Stimulated activated CD4-positive, alpha-beta T cell treated with anti-CD3 and anti-CD28 coated beads, Interleukin-12 subunit alpha, Interleukin-12 subunit beta, amount 100 ng/mL, for 24 hours (primary cell): ENCODE data around the gene HSPA1L.
"Not testable (repeated sequence)": the region's sequence is repeated elsewhere in the genome, so short reads cannot be mapped to it uniquely, and the experiment has no call there.

Source experiments
- DNase-seq, 2 experiments: peaks; one replicate each; pipeline ENCODE4 v3.0.0-alpha.2; 2020; ENCODE audit warnings: low read depth in 2 of 2

HSPA1L gene

GRCh38 chr6:31836474-31837368 is 21.6 kb upstream of the HSPA1L start:
- no peak for DNase-seq

GRCh38 chr6:31836047-31836473 is 21.0 kb upstream of the HSPA1L start:
- no peak for DNase-seq

- DNase-seq = peak; percentile 70 to 73
These were observed 19.5 kb upstream of the HSPA1L start for GRCh38 chr6:31834367-31835250.

GRCh38 chr6:31831350-31832215 is 16.5 kb upstream of the HSPA1L start:
- no peak for DNase-seq

GRCh38 chr6:31830886-31831335 is 15.8 kb upstream of the HSPA1L start:
- DNase-seq = no peak

GRCh38 chr6:31829633-31830283 is 14.7 kb upstream of the HSPA1L start:
- DNase-seq = no peak

GRCh38 chr6:31827286-31828079 is 12.4 kb upstream of the HSPA1L start, which contains the start of gene HSPA1B:
HSPA1B (plus strand) TSS chr6:31827738; CDS start chr6:31827951, 213 bp downstream.
- peak; percentile 87 to 94 for DNase-seq

GRCh38 chr6:31826793-31827285 is 11.8 kb upstream of the HSPA1L start:
- no peak for DNase-seq

GRCh38 chr6:31825553-31825952 is 10.5 kb upstream of the HSPA1L start:
- no peak for DNase-seq

GRCh38 chr6:31823592-31824196 is 8.6 kb upstream of the HSPA1L start:
- DNase-seq = not testable (repeated sequence)

- DNase-seq = peak in 1 of 2 experiments; percentile 50
These were observed 7.1 kb upstream of the HSPA1L start for GRCh38 chr6:31822036-31822821.

GRCh38 chr6:31821301-31822035 is 6.4 kb upstream of the HSPA1L start:
- DNase-seq = peak in 1 of 2 experiments; percentile 72

- DNase-seq = not testable (repeated sequence)
These were observed 5.3 kb upstream of the HSPA1L start for GRCh38 chr6:31820399-31820798.

GRCh38 chr6:31819871-31820299 is 4.8 kb upstream of the HSPA1L start:
- no peak for DNase-seq

GRCh38 chr6:31817929-31818511 is 2.9 kb upstream of the HSPA1L start:
- not testable (repeated sequence) for DNase-seq

- DNase-seq = not testable (repeated sequence)
These were observed 2.2 kb upstream of the HSPA1L start for GRCh38 chr6:31817133-31817928.

- DNase-seq = peak in 1 of 2 experiments; percentile 70
These were observed 432 bp downstream of the HSPA1L start for GRCh38 chr6:31814677-31815024.
